Forelimb muscle (tissue), 1 donor: ENCODE results near the gene ELN. TPM values are rescaled to one million over a fixed set of nuclear protein-coding genes. Genes with fewer than 3 reads are reported as not detected.

Source experiments
- DNase-seq: peaks from one replicate; pipeline ENCODE4 v3.0.0-alpha.2; 2013; ENCODE audit warnings: low read depth
- polyA plus RNA-seq: library from polyadenylated mRNA; unstranded; fragments of 120-200 nt; gene quantifications from one replicate; pipeline ENCODE4 v1.2.1, GENCODE V29; 2013; ENCODE audit not compliant: insufficient read length

The ELN gene
- polyA plus RNA-seq, 1 donor: 91.6 TPM

DNA sequence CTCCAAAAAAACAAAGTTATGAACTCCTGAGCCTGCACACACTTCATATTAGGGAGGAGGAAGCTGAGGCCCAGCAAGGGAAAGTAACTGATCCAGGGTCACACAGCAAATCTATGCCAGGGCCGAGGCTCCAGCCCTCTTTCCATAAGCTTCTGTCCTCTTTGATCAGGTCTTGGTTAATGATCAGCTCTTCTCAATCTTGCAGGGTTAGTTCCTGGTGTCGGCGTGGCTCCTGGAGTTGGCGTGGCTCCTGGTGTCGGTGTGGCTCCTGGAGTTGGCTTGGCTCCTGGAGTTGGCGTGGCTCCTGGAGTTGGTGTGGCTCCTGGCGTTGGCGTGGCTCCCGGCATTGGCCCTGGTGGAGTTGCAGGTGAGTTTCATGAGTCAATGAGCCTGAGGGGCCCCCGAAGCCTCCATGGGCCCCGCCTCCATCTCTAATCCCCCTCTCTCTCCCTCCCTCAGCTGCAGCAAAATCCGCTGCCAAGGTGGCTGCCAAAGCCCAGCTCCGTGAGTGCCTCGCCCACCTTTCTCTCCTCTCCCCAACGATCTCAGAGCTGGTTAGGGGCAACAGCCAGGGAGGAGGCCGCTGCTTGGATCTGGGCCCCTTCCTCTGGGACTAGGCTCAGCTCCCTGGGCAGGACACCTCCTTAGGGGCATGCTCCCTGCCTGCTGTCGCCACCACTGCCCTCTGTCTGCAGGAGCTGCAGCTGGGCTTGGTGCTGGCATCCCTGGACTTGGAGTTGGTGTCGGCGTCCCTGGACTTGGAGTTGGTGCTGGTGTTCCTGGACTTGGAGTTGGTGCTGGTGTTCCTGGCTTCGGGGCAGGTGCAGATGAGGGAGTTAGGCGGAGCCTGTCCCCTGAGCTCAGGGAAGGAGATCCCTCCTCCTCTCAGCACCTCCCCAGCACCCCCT lies 32.0 kb downstream of the ELN start:
- DNase-seq: no peak

DNA sequence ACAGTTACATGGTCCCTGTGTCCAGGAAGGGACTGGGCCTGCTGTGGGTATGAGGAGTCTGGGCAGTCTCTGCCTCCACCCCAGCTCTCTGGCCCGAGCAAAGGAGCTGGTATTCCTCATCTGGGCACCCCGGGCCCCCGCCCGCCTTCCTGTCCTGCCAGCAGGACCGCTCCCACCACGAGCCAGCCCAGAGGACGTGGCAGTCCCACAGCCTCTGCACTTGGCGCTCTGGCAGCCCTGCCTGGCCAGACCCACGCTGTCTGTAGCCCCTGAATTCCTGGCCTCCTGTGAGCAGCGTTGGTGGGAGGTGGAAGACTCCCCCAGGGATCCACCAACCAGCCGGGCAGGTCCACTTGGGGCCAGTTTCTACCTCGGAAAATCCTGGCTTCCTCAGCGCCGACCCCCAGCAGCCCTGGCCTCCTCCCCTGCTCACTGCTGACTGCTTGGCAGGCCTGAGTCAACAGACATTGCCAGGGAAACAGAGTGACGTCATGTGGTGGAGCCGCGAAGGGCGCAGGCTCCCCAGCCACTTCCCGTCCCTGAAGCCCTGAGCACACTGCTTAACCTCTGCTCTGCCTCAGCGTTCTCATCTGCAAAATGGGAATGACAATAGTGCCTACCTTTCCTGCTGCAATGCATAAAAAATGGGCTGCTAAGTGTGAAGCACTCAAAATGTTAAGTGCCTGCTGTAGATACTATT lies 34.0 kb downstream of the ELN start:
- DNase-seq: peak; percentile 31

DNA sequence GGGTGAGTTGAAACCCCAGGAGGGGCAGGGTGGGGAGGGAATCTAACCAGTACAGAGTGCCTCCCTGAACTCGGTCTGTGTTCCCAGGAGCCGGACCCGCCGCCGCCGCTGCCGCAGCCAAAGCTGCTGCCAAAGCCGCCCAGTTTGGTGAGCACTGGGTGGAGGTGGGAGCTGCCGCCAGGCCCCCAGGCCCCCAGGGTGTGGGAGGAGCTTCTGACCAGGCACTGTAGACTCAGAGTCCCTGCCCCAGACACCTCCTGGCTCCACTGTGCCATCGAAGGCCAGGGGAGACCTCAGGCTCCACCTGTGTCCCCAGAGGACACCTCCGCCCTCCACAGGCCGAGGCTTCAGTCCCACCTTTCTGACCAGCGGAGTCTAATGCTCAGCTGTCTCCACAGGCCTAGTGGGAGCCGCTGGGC lies 35.3 kb downstream of the ELN start:
- DNase-seq: no peak

DNA sequence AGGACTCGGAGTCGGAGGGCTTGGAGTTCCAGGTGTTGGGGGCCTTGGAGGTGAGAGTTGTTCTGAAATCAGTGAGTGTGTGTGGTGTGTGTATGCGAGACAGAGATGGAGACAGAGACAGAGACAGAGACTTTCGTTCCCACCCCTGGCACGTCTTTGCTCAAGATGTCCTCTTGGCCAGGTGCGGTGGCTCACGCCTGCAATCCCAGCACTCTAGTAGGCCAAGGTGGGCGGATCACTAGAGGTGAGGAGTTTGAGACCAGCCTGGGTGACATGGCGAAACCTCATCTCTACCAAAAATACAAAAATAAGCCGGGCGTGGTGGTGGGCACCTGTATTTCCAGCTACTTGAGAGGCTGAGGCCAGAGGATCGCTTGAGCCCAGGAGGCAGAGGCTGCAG lies 35.7 kb downstream of the ELN start:
- no peak for DNase-seq

DNA sequence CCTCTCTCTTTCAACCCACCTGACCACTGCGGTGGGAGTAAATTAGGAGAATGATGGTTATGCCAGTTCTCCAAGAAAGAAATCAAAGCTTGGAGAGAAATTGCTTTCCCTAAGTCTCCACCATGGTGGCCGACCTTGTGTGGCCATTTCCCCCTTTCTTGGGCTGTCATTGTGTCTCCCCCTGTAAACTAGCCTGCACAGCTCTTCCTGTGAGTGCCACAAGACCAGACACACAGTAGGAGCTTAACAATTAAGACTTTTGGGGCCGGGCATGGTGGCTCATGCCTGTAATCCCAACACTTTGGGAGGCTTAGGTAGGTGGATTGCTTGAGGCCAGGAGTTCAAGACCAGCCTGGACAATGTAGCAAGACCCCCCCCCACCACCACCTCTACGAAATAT lies 36.7 kb downstream of the ELN start:
- no peak for DNase-seq

DNA sequence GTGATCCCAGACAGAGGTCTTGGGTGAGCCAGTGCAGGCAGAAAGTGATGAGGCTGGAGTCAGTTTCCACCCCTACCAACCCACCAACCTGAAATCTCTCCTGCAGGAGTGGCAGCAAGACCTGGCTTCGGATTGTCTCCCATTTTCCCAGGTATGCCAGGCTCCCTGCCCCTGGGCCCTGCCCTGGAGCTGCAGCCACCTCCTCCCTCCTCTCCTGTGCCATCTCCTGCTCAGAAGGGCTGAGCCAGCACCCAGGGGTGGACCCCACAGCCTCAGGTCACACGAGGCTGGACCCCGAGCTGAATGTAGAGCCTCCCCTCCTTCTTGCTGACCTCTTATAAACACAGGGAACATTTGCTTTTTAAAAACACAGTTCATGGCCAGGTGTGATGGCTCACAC lies 38.7 kb downstream of the ELN start:
- no peak for DNase-seq

DNA sequence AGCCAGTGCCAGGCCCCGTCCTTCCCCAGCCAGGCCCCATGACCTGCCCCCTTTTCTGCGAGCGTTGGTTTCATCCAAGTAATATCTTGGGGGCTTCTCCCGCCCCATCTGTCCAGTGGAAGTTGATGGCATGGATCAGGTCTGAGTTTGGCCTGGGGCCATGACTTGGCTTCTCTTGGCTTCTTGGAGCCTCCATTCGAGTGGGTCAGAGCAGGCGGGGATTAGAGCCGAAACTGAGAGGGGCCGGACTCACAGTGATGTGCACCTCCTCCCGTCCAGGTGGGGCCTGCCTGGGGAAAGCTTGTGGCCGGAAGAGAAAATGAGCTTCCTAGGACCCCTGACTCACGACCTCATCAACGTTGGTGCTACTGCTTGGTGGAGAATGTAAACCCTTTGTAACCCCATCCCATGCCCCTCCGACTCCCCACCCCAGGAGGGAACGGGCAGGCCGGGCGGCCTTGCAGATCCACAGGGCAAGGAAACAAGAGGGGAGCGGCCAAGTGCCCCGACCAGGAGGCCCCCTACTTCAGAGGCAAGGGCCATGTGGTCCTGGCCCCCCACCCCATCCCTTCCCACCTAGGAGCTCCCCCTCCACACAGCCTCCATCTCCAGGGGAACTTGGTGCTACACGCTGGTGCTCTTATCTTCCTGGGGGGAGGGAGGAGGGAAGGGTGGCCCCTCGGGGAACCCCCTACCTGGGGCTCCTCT lies 40.6 kb downstream of the ELN start:
- no peak for DNase-seq

DNA sequence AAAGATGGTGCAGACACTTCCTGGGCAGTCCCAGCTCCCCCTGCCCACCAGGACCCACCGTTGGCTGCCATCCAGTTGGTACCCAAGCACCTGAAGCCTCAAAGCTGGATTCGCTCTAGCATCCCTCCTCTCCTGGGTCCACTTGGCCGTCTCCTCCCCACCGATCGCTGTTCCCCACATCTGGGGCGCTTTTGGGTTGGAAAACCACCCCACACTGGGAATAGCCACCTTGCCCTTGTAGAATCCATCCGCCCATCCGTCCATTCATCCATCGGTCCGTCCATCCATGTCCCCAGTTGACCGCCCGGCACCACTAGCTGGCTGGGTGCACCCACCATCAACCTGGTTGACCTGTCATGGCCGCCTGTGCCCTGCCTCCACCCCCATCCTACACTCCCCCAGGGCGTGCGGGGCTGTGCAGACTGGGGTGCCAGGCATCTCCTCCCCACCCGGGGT lies 41.1 kb downstream of the ELN start:
- no peak for DNase-seq

DNA sequence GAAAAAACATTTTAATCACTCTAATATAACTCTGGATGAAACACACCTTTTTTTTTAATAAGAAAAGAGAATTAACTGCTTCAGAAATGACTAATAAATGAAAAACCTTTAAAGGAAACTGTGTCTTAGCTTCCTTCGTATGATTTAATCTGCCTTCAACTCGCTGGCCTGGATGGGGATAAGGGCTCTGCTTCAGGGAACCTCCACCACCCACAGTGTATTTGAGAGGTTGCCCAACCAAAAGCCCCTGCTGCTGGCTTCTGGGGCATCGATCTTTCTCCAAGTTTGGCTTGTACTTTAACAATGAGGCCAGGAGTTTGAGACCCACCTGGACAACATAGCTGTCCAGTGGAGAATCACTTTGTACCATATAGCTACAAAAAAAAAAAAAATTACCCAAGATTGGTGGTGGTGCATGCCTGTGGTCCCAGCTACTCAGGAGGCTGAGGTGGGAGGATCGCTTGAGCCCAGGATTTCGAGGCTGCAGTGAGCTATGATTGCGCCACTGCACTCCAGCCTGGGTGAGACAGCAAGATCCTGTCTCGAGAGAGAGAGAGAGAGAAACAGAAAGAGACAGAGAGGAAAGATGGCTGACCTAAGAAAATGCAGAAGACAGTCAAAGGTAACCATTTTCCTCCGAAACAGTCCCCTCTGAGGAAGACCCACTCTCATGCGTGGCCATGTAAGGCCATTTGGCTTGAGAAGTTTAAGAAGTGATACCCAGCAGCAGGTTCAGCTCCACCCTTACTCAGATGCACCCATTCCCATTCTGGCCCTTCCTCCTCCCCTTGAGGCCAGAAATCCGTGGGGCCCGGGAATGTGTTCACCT lies 42.0 kb downstream of the ELN start:
- no peak for DNase-seq

DNA sequence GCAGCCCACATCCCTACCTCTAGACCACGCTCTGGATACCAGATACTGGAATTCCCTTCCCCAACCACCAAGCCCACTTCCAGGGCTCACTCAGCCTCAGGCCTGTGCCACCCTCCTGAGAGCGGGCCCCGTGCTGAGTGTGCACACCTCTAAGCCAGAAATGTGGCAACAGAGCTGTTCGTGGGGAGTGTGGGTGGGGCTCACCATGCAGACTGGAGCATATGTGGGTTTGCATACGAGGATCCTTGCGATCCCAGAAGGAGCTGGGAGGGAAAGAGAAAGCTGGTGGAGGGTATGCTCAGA lies 42.6 kb downstream of the ELN start:
- no peak for DNase-seq

DNA sequence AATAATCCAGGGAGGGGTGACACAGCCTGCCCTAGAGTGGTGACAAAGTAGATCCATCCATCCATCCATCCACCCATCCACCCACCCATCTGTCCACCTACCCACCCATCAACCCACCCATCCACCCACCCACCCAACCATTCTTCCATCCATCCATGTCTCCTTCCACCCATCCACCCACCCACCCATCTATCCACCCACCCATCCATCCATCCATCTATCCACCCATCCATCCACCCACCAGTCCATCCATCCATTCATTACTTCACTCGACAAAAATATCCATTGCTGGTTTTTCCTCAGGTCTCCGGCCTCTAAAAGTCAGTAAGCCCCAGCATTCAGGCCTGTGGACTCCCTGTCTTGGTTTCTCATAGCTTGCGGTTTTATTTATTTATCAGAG lies 43.1 kb downstream of the ELN start:
- DNase-seq: no peak

DNA sequence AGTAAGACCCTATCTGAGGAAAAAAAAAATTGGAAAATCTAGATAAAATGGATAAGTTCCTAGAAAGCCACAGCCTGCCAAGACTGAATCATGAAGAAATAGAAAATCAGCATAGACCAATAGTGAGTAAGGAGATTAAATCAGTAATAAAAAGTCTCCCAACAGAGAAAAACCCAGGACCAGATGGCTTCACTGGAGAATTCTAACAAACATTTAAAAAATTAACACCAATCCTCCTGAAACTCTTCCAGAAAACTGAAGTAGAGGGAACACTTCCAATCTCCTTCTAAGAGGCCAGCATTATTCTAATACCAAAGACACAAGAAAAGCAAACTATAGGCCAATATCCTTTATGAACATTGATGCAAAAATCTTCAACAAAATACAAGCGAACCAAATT lies 46.8 kb downstream of the ELN start:
- no peak for DNase-seq

DNA sequence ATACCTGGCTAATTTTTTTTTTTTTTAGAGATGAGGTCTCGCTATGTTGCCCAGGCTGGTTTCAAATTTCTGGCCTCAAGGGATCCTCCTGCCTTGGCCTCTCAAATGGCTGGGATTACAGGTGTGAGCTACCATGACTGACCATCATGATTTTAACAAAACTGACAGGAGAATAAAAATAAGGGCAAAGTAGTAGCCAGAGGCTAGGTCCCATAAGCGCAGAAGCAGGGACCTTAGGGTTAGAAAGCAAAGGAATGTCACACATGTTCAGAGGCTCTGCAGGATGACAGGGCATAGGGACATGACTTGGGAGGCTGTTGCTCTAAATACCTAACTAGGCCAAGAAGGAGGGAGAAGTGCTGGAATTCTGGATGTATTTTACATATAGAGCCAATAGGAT lies 50.5 kb downstream of the ELN start:
- DNase-seq: no peak

DNA sequence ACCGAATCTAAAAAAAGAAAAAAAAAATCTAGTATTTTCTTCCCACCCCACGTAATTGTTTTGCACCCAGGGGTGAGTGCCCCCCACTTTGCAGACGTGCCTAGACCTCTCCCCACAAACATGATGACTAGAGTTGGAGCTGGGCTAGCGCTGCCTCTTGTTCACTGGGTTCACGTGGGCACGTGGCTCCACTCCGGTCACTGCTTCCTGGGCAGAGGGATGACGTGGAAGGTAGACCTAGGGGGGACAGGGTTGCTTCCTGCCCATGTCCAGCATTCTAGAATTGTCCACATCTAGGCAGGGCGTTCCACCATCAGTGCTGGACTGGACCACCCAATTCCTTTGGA lies 54.8 kb downstream of the ELN start:
- no peak for DNase-seq

DNA sequence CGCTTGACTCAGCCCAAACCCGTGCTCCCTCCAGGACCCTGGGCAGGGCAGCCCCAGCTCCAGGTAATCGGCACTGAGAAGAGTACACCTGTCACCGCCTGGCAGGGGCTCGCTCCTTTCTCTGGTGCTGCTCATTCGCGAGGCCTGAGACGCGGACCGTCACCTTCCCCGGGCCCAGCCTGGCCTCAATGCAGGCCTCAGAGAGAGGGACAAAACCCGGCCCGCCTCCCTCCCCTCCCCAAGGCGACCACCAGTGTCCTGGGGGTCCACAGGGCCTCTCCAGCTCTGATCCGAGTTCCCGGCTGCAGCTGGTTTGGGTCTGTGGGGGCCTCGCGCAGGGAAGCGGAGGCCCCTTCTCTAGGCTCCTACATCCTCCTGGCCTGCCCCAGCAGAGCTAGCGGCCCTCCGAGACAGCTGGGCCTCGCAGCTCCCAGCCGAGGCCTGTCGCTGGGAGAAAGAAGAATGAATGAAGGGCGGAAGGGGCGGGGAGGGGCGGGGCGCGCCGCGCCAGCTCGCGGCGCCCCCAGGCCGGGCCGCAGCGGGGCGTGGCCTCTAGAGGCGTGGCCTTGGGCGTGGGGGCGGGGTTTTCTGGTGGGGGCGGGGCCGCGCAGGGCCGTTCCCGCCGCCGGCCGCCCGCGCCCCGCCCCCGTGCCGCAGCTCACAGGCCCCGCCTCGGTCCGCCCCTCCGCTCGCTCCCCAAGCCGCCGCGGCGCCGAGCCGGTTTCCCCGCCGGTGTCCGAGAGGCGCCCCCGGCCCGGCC lies 55.3 kb downstream of the ELN start, which contains the start of gene LIMK1:
TSS of gene LIMK1 (plus strand) at position 688 of the 760 bp plus-strand sequence. CDS start 187 bp downstream, outside the sequence.
- no peak for DNase-seq

DNA sequence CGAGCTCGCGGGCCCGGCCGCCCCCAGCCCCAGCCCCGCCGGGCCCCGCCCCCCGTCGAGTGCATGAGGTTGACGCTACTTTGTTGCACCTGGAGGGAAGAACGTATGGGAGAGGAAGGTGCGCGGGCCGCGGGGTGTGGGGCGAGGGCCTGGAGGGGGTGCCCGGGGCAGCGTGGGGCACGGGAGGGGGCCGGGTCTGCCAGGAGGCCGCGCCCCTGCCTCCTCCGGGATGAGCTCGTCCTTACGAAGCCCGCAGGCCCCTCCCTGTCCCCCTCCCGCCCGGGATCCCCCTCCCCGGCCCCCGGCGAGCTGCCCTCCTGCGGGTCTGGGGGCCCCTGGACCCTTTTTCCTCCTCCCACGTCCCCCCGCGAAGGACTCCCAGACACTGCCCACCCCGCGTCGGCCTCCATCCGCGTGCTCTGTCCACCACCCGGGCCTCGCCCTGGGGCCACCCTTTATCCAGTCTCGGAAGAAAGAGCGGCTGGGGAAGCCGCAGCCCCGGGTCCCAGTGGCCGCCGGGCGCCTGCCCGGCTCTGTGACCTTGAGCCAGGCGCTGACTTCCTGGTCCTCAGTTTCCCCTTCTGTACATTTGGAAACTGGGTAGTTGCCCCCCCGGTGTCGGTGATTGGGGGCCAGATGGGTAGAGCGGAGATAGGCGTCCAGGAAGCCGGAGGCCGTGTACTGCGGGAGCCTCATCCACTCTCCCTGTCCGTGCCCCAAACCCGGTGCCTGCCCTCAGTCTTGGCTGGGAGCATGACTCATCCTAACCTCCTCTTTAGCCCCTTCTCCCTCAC lies 56.2 kb downstream of the ELN start:
- DNase-seq: no peak

DNA sequence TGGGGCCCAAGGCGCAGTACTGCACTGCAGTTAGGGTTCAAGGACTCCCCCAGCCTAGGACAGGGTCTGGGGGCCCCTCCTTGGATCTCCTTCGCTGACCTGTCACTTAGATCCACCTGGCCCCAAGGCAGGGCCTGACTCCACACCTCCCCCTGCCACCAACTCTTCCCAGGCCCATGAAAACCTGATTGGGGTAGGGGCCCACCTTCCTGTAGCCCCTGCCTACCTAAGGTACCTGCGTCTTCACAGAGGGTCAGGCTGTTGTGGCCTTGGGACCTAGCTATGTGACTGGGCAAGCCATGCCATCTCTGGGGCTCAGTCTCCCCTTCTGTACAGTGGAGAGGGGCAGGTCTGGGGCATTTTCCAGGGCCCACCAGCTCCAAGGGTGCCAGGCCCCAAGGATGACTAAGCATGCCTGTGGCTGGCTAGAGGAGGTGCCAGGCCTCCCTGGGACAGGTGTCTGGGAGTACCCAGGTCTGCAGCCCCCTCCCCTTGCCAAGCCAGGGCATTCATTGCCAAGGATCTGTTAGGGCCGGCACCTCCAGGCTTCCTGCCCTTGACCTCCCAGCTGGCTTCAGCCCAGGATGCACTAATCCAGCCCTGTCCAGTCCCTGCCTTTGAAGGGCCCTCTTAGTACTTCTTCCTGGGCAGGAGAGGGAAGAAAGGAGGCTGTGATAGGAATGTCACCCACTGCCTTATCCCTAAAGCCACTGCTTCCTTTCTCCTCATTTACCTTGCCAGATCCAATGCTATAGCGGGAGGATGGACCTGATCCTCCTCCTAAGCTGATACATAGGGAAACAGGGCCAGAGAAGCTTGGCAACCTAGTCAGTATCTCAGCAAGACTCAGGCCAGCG lies 57.0 kb downstream of the ELN start:
- DNase-seq: no peak

DNA sequence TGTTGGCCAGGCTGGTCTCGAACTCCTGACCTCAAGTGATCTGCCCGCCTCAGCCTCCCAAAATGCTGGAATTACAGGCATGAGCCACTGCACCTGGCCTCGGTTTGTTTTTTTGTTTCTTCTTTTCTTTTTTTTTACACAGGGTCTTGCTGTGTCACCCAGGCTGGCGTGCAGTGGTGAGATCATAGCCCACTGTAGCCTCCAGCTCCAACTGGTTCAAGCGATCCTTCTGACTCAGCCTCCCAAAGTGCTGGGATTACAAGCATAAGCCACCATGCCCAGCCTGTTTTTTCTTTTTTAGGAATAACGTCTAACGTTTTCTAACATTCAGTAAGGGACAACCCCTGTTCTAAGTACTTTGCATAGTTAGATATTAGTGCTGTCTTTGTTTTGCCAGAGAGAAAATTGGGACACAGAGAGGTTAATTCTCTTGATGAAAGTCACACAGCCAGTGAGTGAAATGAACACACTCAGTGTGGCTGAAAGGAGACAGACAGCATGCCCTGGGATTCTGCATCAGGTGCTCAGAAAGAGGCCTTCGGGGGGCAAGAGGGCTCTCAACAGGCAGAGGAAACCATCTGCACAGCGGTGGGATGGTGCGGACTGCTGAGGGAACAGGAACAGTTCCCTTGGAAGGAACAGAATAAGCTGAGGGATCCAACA lies 59.9 kb downstream of the ELN start:
- DNase-seq: no peak
